ENCODE data around the gene APCDD1.

APCDD1 gene

DNA sequence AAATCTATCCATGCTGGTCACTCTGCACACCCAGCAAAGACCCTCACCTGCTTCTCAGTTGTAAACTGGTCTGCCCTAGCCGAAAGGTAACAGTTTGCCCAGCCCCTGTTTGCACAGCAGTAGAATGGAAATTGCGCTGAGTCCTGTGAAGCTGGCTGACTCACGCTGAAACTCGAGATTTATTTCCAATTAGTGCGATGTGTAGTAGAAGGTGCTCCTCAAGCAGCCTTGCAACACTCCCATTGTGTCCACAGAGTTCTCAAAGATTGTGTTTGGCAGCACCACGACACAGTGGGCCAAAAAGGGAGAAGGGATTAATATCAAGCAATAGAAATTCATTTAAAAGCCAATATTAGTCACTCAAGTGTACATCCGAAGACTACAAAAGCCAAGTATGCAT, 21.7 kb upstream of the APCDD1 start:
- no peak for DNase-seq

GRCh38 chr18:10436160-10436559, 18.3 kb upstream of the APCDD1 start:
- DNase-seq, result no peak

- no peak for DNase-seq
These were observed 16.6 kb upstream of the APCDD1 start for GRCh38 chr18:10437837-10438236.

- no peak for DNase-seq
These were observed 14.5 kb upstream of the APCDD1 start for GRCh38 chr18:10439898-10440297.

DNA sequence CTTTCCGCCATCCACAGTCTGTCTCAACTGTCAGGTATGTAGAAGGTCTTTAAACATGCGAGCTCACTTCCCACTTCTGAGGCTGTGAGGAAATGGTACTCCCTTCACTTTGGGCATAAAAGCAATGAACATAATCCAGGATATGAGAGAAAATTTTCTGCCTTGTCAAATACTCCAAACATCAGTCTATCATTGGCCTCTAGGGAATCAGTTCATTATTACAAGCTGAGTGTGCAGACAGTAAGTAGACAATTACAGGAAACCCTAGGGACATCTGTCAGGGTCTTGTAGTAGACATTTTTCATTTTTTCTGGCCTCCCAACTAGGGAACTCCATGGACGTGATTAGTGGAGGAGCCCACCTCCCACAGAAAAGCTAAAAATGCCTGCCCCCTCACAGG, 13.6 kb upstream of the APCDD1 start:
- DNase-seq, result peak; percentile 35

DNA sequence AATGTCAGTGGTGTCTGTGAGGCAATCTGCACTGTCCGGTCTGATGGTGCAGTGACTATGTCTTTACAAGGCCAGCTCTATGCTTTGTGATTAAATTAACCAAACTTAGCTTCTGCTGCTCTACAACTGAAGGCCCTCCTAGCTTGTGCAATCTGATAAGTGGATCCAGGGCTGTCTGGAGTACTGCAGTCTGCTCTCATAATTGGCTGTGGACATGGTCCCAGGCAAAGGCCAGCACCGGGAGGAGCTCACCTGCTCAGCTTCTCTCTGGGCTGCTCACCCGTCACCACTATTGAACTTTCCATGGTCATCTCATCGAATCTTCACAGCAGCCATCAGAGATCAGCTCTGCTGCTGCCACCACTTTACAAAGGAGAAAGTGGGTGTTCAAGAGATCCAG, 13.0 kb upstream of the APCDD1 start:
- DNase-seq, result no peak

GRCh38 chr18:10442551-10442971, 11.9 kb upstream of the APCDD1 start:
- no peak for DNase-seq

- no peak for DNase-seq
These were observed 11.4 kb upstream of the APCDD1 start for GRCh38 chr18:10443001-10443400.

DNA sequence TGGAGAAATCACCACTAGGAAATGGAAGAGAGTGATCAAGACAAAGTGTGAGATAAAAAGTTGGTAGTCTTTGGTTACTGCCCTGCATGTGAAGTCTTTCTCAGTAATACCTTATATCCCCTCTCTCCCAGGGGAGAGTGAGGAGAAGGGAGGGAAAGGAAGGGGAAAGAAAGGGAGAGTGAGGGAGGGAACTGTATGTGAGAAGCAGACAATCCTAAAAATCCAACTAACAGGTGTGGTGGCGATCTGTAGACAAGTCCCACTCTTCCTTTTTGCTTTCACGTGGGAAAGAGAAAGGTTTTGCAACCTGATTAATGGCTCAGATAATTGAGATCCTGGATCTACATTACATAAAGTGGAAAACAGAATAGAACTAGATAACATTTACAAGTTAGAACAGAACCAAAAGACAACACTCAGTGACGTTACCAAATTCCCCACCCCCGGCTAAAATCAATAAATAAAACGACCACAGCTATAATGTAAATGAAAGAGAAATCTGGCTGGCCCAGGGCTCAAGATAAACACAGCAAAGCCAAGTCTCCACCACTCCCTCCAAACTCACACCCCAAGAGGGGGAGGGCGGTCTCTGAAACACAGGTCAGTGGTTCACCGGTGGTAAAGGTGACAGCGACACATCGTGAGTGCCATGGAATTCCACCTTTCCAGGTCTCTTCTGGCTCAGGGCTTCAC, 10.0 kb upstream of the APCDD1 start:
- no peak for DNase-seq

- peak; percentile 50 for DNase-seq
These were observed 5.0 kb upstream of the APCDD1 start for GRCh38 chr18:10449396-10449795.

GRCh38 chr18:10450986-10451385, 3.4 kb upstream of the APCDD1 start:
- DNase-seq, result peak; percentile 28

GRCh38 chr18:10453261-10453805, 1.1 kb upstream of the APCDD1 start:
- DNase-seq, result no peak

- peak; percentile 25 for DNase-seq
These were observed 484 bp downstream of the APCDD1 start for GRCh38 chr18:10454681-10455557.

DNA sequence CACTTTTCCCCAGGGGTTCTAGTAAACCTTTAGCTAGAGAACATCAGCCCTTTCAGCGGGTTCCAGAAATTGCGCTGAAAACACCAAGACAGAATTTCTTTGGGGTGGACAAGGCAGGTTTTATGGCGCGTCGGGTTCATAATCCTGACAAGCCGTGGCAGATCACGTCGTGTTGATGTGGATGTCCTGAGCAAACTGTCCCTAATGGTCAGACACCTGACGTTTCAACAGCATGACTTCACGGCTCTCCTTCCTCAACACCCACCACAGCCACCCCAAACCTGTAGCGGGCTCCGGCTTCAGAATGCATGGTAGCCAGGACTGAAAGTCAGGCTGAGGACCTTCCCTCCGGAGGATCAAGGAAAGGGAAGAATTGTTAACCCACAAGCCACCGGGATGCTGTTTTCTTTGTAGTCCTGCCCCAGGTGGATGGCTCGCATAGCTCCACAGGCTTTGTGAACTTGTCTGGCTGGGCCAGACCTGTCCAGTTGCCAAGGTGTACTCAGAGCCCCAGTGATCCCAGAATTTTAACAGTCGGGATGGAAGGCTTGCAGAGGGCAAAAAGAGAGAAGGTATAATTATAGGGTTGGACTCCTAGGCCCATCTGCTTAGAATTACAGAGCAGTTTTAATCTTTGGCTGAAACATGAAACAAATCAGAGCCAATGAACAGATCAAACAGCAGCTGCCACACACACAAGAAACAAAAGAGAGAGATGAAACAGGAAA, 1.5 kb downstream of the APCDD1 start:
- DNase-seq, result no peak

DNA sequence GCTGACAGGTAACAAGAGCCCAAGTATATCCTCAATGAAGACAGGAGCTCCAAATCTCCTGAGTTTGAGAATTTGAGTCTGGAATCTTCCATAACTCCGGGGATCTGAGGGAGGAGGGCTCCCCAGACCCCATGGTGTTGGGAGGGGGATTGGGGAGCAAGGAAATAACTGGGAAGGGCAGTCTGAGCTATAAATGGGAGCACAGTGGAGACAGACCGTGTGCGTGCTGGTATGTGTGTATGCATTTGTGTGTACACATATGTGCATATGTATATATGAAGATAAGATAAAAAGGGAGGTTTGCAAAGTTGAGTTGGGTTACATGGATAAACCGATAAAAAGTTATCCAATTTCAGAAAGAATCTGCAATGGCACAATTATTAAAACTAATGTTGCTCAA, 2.3 kb downstream of the APCDD1 start:
- no peak for DNase-seq

DNA sequence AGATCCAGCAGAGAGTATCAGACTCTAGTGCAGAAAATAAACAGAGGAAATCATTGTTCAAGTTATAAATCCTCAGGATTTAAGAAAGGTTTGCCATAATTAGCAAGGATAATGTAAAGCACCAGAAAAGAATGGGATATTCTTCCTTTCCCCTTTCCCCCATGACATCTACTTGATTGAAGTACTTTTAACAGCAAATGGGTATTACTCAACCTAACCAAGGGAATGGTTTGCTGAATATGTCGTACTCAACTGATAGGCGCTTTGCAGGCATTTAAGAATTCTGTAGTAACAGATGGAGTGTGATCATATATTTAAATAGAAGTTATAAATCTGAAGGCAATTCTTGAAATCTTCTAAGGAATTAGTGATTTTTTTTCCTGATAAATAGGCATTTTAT, 2.7 kb downstream of the APCDD1 start:
- no peak for DNase-seq

- no peak for DNase-seq
These were observed 3.3 kb downstream of the APCDD1 start for GRCh38 chr18:10457767-10458166.

- peak; percentile 57 for DNase-seq
These were observed 4.3 kb downstream of the APCDD1 start for GRCh38 chr18:10458691-10459090.

- DNase-seq, result no peak
These were observed 5.2 kb downstream of the APCDD1 start for GRCh38 chr18:10459587-10459986.

DNA sequence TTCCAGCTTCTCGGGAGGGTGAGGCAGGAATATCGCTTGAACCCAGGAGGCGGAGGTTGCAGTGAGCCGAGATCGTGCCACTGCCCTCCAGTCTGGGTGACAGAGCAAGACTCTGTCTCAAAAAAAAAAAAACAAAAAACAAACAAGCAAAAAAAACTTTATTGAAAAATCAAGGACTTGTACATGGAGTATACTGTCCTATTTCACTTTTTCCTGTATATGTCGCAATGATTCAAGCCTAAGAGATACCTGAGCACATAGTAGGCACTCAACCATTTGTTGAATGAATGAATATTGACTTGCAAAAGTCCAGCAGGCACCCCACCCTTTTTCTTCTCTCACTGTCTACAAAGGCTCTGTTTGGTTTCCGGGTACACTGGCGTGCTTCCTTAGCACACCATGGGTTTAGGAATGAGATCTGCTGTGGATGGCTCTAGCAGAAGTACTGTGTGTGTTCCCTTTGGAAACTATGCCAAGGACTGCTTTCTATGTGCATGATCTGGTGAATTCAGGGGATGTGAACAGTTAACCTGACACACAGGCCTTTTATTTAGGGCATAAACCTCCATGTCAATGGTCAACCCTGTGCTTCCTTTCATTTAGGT, 6.1 kb downstream of the APCDD1 start:
- no peak for DNase-seq

DNA sequence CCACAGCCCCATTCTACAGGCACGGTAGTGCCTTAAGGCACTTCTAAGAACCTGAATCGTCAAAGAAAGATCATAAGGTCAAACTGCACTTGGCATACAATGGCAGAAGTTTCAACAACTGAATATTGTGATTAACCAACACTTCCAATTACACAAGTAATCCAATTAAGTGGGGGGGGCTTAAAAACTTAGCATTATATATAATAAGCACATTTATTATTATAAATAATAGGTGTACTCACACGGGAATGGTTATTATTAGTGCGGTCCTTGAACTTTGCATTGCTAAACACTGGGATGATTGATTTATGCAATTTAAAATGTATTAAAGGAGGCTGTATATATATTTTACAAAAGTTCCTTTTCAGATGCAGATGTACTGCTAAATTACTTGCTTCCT, 7.6 kb downstream of the APCDD1 start:
- DNase-seq, result no peak

DNA sequence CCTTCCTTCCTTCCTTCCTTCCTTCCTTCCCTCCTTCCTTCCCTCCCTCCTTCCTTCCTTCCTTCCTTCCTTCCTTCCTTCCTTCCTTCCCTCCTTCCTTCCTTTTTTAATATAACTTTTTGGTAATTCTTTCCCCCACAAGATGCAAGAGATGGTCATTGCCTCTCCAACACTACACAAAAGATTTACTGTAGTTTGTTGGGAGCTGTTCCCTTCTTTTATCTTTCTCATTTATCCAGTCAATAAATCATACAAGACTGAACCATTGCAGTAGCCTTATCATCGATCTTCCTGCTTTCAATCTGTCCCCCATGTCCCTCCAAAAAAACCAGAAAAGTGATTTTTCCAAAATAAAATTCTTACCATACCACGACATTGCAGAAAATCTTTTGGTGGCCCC, 8.2 kb downstream of the APCDD1 start:
- DNase-seq, result no peak

DNA sequence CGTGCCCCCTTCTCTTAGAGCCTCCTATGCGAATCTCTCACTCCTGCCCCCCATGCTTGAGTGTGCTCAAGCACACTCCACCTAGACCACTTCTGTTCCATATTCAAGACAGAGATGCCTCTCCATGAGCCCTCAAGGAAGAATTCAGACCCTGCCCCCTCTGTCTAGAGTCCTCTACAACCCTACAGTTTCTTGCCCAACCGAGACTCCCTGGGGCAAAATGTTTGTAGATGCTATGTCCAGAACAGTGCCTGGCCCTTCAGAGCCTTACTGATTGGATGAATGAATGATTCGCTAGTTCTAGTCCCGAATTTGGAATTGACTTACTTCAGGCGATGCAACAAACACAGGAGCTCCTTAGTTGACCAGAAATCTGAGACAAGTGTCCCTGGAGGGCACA, 8.7 kb downstream of the APCDD1 start:
- no peak for DNase-seq
